ENCODE results near the gene GPR31.

GRCh38 chr6:167157414-167157813 lies 366 bp downstream of the GPR31 start:
- no peak for TF ChIP-seq CTCF (IDR thresholded peaks at IDR 0.05; ENCODE audit: extremely low read depth in 1 of 2, insufficient read depth in 1 of 2, low read depth in 1 of 2, low read length in 2 of 2)
- no peak for TF ChIP-seq POLR2A (IDR thresholded peaks at IDR 0.05; ENCODE audit: low read depth, low read length)
- TF ChIP-seq POLR2AphosphoS5 (IDR thresholded peaks at IDR 0.05; ENCODE audit: insufficient read depth, low read depth, low read length) = no peak
- TF ChIP-seq EZH2 (IDR thresholded peaks at IDR 0.05; ENCODE audit: borderline replicate concordance, low read depth, low read length, severe bottlenecking) = no peak
- no peak for TF ChIP-seq MAX (IDR thresholded peaks at IDR 0.05; ENCODE audit: insufficient read depth, insufficient read length)
- no peak for TF ChIP-seq JUN (IDR thresholded peaks at IDR 0.05; ENCODE audit: borderline replicate concordance, insufficient read depth, insufficient read length, low read depth)
- TF ChIP-seq FOS (IDR thresholded peaks at IDR 0.05; ENCODE audit: borderline replicate concordance, insufficient read depth, low read length) = no peak
